ENCODE results near the gene ALAS1. TPM values are rescaled to one million over a fixed set of nuclear protein-coding genes. Genes with fewer than 3 reads are reported as not detected.

ALAS1 gene
- total and polyA plus RNA-seq, 2 of the 13 experiments (the other 11 are each of a cell fraction or from before 2014, with no cell fraction given), result 36.0 to 43.2 TPM

DNA sequence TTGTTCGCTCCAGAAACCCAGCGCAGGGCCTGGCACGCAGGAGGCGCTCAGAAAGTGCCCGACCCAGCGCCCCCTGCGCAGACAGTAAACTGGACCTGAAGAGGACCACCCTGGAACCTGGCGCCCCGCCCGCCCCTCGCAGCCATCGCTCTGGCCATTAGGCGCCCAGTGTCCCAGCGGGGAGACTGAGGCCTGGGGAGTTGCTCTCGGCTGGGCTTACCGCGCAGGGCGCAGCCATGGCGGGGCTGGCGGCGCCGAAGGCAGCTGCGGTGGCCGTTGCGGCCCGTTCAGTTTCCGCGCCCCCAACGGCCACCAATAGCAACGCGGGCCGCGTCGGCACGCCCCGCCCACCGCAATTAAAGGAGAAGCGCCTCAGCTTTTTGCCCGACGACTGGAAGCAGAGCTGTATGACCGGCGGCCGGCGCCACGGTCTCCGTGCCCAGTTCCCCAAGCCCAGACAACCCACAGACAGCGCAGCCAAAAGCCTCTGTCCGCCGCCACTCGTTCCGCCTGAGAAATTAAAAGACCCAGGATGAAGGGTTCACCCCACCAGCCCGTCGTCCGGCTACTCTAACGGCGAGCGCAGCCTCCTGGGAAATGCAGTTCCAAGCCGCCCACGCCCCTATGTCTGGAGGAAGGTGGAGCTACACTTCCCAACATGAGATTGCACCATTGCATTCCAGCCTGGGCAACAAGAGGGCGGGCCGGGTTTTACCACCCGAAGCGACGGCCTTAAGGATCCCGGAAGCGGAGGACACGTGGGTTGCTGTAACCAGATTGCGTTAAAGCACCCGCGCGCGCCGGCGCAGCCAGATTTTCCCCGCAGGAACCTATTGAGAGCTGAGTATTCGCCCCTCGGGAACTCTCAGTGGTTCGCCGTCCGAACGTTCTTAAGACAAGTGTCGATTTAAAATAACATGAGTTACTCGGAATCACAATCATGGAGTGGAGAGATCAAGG, 43.5 kb upstream of the ALAS1 start, which contains the start of gene POC1A (continued):
- TF ChIP-seq HNF4G (IDR thresholded peaks at IDR 0.05; ENCODE audit: borderline replicate concordance, low read depth, low read length), result peak; percentile 42; the same call in 1 of the 2 replicates
- no peak for TF ChIP-seq HNF4G (CRISPR knock-in tag; IDR thresholded peaks at IDR 0.05; ENCODE audit: borderline replicate concordance, low read depth)
- TF ChIP-seq NR1H2 (CRISPR knock-in tag; IDR thresholded peaks at IDR 0.05; ENCODE audit: borderline replicate concordance, low read depth), result no peak
- TF ChIP-seq, protein P1, sequence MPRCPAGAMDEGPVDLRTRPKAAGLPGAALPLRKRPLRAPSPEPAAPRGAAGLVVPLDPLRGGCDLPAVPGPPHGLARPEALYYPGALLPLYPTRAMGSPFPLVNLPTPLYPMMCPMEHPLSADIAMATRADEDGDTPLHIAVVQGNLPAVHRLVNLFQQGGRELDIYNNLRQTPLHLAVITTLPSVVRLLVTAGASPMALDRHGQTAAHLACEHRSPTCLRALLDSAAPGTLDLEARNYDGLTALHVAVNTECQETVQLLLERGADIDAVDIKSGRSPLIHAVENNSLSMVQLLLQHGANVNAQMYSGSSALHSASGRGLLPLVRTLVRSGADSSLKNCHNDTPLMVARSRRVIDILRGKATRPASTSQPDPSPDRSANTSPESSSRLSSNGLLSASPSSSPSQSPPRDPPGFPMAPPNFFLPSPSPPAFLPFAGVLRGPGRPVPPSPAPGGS (CRISPR knock-in tag; IDR thresholded peaks at IDR 0.05), result no peak; the same call in 1 of the 2 replicates
- TF ChIP-seq ZKSCAN5 (CRISPR knock-in tag; IDR thresholded peaks at IDR 0.05), result no peak
- no peak for TF ChIP-seq ZNF354B (CRISPR knock-in tag; IDR thresholded peaks at IDR 0.05)
- TF ChIP-seq, protein P2, sequence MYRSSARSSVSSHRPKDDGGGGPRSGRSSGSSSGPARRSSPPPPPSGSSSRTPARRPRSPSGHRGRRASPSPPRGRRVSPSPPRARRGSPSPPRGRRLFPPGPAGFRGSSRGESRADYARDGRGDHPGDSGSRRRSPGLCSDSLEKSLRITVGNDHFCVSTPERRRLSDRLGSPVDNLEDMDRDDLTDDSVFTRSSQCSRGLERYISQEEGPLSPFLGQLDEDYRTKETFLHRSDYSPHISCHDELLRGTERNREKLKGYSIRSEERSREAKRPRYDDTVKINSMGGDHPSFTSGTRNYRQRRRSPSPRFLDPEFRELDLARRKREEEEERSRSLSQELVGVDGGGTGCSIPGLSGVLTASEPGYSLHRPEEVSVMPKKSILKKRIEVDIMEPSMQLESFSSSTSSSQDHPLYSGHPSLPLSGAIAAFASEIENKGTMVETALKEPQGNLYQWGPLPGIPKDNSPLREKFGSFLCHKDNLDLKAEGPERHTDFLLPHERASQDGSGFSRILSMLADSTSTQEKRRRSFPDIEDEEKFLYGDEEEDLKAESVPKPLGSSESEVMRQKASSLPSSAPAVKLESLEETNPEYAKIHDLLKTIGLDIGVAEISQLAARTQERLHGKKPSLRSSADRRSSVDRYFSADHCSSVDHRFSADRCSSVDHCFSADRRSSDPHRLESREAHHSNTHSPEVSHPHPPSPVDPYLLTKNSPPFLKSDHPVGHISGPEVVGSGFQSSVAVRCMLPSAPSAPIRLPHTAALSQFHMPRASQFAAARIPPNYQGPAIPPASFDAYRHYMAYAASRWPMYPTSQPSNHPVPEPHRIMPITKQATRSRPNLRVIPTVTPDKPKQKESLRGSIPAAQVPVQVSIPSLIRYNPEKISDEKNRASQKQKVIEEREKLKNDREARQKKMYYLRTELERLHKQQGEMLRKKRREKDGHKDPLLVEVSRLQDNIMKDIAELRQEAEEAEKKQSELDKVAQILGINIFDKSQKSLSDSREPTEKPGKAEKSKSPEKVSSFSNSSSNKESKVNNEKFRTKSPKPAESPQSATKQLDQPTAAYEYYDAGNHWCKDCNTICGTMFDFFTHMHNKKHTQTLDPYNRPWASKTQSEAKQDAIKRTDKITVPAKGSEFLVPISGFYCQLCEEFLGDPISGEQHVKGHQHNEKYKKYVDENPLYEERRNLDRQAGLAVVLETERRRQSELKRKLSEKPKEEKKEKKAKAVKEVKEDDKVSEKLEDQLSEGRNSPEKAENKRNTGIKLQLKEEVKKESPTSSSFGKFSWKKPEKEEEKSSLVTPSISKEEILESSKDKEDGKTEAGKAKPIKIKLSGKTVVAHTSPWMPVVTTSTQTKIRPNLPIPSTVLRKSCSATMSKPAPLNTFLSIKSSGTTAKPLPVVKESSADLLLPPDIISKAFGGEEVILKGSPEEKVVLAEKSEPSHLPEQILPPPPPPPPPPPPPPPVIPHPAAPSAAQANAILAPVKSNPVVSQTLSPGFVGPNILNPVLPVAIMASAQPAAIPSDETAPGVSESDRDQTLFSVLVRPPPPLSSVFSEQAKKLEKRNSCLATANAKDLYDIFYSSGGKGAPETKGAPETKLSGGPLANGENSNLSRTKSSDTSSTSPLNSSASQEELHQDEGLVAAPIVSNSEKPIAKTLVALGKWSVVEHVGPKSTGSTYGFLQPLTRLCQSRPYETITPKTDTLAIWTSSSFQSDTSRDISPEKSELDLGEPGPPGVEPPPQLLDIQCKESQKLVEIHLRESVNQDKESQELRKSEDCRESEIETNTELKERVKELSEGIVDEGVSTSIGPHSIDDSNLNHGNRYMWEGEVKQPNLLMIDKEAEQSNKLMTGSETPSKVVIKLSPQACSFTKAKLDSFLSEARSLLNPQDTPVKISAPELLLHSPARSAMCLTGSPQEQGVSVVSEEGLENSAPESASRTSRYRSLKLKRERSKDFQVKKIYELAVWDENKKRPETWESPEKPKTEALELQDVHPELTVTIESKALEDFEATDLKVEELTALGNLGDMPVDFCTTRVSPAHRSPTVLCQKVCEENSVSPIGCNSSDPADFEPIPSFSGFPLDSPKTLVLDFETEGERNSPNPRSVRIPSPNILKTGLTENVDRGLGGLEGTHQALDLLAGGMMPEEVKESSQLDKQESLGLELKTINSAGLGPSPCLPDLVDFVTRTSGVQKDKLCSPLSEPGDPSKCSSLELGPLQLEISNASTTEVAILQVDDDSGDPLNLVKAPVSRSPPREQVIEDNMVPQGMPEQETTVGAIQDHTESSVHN (CRISPR knock-in tag; IDR thresholded peaks at IDR 0.05), result no peak
- no peak; the same call in 1 of the 2 replicates for TF ChIP-seq BRF2 (CRISPR knock-in tag; IDR thresholded peaks at IDR 0.05)
- TF ChIP-seq, protein P3, sequence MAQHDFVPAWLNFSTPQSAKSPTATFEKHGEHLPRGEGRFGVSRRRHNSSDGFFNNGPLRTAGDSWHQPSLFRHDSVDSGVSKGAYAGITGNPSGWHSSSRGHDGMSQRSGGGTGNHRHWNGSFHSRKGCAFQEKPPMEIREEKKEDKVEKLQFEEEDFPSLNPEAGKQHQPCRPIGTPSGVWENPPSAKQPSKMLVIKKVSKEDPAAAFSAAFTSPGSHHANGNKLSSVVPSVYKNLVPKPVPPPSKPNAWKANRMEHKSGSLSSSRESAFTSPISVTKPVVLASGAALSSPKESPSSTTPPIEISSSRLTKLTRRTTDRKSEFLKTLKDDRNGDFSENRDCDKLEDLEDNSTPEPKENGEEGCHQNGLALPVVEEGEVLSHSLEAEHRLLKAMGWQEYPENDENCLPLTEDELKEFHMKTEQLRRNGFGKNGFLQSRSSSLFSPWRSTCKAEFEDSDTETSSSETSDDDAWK (CRISPR knock-in tag; IDR thresholded peaks at IDR 0.05), result no peak
- TF ChIP-seq ZBTB7A (CRISPR knock-in tag; IDR thresholded peaks at IDR 0.05), result no peak
- TF ChIP-seq YEATS4 (CRISPR knock-in tag; IDR thresholded peaks at IDR 0.05; ENCODE audit: borderline replicate concordance), result peak; percentile 93
- TF ChIP-seq, protein P4, sequence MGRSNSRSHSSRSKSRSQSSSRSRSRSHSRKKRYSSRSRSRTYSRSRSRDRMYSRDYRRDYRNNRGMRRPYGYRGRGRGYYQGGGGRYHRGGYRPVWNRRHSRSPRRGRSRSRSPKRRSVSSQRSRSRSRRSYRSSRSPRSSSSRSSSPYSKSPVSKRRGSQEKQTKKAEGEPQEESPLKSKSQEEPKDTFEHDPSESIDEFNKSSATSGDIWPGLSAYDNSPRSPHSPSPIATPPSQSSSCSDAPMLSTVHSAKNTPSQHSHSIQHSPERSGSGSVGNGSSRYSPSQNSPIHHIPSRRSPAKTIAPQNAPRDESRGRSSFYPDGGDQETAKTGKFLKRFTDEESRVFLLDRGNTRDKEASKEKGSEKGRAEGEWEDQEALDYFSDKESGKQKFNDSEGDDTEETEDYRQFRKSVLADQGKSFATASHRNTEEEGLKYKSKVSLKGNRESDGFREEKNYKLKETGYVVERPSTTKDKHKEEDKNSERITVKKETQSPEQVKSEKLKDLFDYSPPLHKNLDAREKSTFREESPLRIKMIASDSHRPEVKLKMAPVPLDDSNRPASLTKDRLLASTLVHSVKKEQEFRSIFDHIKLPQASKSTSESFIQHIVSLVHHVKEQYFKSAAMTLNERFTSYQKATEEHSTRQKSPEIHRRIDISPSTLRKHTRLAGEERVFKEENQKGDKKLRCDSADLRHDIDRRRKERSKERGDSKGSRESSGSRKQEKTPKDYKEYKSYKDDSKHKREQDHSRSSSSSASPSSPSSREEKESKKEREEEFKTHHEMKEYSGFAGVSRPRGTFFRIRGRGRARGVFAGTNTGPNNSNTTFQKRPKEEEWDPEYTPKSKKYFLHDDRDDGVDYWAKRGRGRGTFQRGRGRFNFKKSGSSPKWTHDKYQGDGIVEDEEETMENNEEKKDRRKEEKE (IDR thresholded peaks at IDR 0.05), result no peak

All from HepG2 (cell line).